ENCODE measurements around the gene ADRA1B.

- TF ChIP-seq, protein P1, sequence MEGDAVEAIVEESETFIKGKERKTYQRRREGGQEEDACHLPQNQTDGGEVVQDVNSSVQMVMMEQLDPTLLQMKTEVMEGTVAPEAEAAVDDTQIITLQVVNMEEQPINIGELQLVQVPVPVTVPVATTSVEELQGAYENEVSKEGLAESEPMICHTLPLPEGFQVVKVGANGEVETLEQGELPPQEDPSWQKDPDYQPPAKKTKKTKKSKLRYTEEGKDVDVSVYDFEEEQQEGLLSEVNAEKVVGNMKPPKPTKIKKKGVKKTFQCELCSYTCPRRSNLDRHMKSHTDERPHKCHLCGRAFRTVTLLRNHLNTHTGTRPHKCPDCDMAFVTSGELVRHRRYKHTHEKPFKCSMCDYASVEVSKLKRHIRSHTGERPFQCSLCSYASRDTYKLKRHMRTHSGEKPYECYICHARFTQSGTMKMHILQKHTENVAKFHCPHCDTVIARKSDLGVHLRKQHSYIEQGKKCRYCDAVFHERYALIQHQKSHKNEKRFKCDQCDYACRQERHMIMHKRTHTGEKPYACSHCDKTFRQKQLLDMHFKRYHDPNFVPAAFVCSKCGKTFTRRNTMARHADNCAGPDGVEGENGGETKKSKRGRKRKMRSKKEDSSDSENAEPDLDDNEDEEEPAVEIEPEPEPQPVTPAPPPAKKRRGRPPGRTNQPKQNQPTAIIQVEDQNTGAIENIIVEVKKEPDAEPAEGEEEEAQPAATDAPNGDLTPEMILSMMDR (IDR thresholded peaks at IDR 0.05): no peak
- no peak for TF ChIP-seq POLR2A (IDR thresholded peaks at IDR 0.05)
Measured at GRCh38 chr5:160001457-160001856, 85.2 kb downstream of the ADRA1B start.

All from lower leg skin (tissue), 3 donors.